Esophagus muscularis mucosa (tissue), 4 donors: ENCODE data around the gene ITFG2.

Source experiments
- EP300 ChIP-seq: sonication (generic); formaldehyde crosslinking; IDR thresholded peaks from one replicate; pipeline ENCODE4 v1.6.1; 2017; ENCODE audit warnings: antibody characterized with exemption
- POLR2A ChIP-seq: fragments of 450-650 bp; IDR thresholded peaks from one replicate; pipeline ENCODE4 v1.6.1; 2017; ENCODE audit warnings: antibody characterized with exemption, moderate library complexity, mild to moderate bottlenecking, low read depth
- POLR2AphosphoS5 ChIP-seq, 2 donors: sonication (generic); formaldehyde crosslinking; IDR thresholded peaks; one replicate each; pipeline ENCODE4 v1.6.1; 2017; ENCODE audit warnings: antibody characterized with exemption in 2 of 2
- TF ChIP-seq, protein P1 (sequence below), 3 experiments: fragments of 200-600 bp in 2 of 3; fragments of 450-650 bp in 1 of 3; sonication (generic) in 2 of 3; IDR thresholded peaks; one replicate each; pipeline ENCODE4 v1.5.1; 2017 to 2019; ENCODE audit warnings: antibody characterized with exemption in 3 of 3, mild to moderate bottlenecking in 2 of 3, moderate library complexity in 1 of 3

DNA sequence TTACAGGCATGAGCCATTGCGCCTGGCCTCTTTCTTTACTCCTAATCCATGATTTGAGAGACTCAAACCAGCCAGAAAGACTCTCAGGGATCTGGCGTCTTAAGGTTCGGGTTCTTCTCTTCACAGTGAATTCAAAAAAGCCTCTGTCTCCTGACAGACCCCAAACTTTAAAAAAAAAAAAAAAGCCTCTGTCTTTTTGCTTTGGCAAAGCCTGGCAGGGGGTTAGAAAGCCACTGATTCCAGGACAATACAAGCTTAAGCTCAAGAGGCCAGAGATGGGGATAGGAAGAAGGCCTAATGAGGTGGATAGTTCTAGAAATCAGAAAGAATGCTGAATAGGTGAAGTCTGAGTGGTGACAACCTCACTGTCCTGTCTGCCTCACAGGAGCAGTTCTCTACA lies 13.6 kb downstream of the ITFG2 start:
- TF ChIP-seq POLR2AphosphoS5 (IDR thresholded peaks at IDR 0.05), result no peak
- TF ChIP-seq, protein P1, sequence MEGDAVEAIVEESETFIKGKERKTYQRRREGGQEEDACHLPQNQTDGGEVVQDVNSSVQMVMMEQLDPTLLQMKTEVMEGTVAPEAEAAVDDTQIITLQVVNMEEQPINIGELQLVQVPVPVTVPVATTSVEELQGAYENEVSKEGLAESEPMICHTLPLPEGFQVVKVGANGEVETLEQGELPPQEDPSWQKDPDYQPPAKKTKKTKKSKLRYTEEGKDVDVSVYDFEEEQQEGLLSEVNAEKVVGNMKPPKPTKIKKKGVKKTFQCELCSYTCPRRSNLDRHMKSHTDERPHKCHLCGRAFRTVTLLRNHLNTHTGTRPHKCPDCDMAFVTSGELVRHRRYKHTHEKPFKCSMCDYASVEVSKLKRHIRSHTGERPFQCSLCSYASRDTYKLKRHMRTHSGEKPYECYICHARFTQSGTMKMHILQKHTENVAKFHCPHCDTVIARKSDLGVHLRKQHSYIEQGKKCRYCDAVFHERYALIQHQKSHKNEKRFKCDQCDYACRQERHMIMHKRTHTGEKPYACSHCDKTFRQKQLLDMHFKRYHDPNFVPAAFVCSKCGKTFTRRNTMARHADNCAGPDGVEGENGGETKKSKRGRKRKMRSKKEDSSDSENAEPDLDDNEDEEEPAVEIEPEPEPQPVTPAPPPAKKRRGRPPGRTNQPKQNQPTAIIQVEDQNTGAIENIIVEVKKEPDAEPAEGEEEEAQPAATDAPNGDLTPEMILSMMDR (IDR thresholded peaks at IDR 0.05), result no peak
- no peak for TF ChIP-seq POLR2A
- TF ChIP-seq EP300, result no peak
